AG09319 (cell line): ENCODE results near the gene OSMR.

Experiments
- DNase-seq: peaks from one replicate; pipeline ENCODE4 v3.0.0-alpha.2; 2010; ENCODE audit warnings: low read depth; ENCODE audit errors: extremely low read depth
- TF ChIP-seq, protein P1 (sequence below): IDR thresholded peaks from 2 replicates; pipeline ENCODE4 v1.5.1; 2011; ENCODE audit warnings: low read depth, mild to moderate bottlenecking, inconsistent platforms, low read length, moderate library complexity

Gene OSMR

DNA sequence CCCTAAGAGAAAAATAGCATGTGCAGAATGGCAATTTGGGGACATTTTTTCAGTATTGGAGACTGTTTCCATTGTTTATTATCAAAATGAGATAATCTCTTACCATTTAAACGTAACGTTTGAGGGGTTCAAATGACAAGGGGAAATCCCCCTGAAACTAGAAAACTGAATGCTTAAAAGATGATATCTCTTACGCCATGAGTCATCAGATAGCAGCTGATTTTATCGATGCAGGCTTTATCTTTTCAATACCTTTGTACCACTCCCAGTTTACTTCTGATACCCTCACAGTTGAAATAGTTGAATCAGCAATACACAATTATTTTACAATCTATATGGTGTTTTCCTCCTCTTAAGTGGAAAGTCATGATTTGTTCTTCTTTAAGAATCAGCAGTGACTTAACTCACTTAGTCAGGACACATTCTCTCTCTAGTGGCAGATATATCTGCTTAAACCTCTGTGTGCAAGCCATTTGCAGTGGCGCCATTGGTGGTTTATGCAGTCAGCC, 29.2 kb downstream of the OSMR start:
- DNase-seq = no peak
- TF ChIP-seq, protein P1, sequence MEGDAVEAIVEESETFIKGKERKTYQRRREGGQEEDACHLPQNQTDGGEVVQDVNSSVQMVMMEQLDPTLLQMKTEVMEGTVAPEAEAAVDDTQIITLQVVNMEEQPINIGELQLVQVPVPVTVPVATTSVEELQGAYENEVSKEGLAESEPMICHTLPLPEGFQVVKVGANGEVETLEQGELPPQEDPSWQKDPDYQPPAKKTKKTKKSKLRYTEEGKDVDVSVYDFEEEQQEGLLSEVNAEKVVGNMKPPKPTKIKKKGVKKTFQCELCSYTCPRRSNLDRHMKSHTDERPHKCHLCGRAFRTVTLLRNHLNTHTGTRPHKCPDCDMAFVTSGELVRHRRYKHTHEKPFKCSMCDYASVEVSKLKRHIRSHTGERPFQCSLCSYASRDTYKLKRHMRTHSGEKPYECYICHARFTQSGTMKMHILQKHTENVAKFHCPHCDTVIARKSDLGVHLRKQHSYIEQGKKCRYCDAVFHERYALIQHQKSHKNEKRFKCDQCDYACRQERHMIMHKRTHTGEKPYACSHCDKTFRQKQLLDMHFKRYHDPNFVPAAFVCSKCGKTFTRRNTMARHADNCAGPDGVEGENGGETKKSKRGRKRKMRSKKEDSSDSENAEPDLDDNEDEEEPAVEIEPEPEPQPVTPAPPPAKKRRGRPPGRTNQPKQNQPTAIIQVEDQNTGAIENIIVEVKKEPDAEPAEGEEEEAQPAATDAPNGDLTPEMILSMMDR = no peak

DNA sequence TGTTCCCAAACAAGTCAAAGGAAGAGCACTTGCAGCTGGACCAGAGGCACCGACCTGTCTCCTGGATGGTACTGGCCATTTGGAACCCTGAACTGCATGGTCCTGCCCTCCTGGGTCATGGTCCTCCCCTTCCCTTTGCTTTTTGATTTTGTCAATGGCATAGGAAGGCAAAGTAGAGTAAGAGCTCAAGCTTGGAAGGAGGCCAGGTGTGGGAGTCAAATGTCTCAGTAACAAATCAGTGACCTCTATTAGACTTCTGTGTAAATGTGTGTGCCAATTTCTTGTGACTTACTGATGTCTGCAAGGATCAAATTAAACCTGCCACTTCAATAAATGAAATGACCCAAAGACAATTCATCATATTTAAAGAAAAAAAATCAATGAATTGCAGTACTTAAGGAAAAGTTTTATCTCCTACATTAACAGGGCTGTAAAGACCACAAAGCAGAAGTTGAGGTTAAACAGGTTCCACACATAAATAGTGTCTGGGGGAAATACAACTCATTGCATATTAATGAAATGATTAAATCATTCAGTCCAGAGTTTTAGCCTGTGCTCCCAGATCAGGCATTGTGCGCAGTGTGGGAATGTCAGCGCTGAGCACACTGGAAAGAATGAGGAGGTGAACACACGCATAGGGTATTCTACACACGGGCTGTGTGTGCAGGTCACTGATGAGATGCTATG, 32.7 kb downstream of the OSMR start:
- no peak for DNase-seq
- TF ChIP-seq, protein P1 = no peak

DNA sequence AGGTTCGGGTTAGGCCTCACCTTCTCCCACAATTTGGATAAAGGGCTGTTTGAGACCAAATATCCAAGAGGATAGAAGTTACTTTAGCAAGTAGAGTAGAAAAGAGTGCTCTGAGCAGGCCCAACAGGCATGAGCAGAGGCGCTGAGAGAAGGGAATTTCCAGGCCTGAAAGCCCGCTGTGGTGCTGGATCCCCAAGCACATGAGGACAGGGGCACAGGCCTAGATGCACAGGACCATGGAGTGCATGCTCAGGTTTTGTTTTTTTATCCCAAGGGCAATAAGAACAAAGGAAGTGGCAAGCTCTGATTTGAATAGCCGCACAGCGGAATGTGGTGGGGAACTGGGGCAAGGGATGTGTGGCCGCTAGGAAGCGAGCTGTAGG, 33.3 kb downstream of the OSMR start:
- no peak for DNase-seq
- TF ChIP-seq, protein P1 = no peak

DNA sequence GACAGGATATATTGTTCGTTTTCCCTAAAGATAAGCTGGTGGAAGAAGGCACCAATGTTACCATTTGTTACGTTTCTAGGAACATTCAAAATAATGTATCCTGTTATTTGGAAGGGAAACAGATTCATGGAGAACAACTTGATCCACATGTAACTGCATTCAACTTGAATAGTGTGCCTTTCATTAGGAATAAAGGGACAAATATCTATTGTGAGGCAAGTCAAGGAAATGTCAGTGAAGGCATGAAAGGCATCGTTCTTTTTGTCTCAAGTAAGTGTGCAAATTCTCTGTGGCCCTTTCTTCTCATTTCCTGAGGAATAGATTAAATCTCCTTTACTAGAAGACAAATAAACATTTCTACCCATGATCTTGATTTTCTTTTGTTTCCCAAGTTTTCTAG, 38.0 kb downstream of the OSMR start:
- no peak for DNase-seq
- TF ChIP-seq, protein P1 = no peak

DNA sequence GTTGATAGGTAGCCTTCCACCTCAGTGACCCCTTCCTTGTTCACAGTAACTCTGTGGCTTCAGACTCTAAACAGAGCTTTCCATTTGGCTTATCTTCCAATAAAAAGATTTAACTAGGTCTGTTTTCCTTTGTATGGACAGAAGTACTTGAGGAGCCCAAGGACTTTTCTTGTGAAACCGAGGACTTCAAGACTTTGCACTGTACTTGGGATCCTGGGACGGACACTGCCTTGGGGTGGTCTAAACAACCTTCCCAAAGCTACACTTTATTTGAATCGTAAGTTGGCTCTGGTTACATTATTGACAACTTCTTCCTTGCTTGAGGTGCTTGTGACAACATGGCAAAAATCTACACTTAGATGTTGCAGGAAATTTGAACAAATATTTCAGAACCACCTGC, 39.4 kb downstream of the OSMR start:
- DNase-seq = no peak
- TF ChIP-seq, protein P1 = no peak

DNA sequence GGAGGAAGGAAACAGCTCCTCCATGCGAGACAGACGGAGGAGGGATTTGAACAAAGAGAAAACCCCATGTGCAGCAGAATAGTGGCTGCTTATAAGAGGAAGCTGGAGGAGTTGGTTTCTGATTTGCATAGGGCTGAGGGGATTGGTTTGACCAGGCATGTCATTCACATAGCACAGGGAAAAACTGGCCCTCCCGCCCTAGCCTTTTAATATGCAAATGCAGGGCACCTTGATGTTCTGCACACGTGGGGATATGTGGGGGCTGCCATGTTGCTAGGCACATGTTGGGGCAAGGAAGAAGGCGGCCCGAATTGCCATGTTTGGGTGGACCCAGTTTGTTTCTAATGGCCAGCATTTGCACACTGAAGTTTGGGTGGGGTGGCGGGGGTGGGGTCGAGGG, 42.2 kb downstream of the OSMR start:
- no peak for DNase-seq
- TF ChIP-seq, protein P1 = no peak

DNA sequence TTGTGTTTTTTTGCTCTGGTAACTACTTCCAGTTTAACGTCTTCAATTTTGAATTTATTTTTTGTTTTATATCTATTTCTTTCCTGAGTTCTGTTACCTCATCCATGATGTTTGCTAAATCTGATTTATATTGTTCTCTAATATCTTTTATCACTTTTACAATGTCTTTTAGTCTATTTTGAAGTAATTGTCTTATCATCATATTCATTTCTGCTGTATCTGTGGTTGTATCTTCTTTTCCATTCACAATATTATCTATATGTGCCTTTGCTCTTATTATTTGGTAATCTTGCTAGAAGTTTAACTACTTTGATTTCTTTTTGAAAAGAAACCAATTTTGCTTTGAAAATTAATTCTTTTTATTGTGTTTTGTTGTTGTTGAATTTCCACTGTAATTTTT, 43.6 kb downstream of the OSMR start:
- TF ChIP-seq, protein P1 = no peak
- no peak for DNase-seq
